ENCODE results near the gene STAG1. TPM values are rescaled to one million over a fixed set of nuclear protein-coding genes. Genes with fewer than 3 reads are reported as not detected.

The STAG1 gene
- total and polyA plus RNA-seq, 2 experiments from 2014 or later, result 9.0 to 21.9 TPM

GRCh38 chr3:136465296-136465695 lies 286.9 kb downstream of the STAG1 start (continued):
- no peak for TF ChIP-seq ZNF331 (CRISPR knock-in tag; IDR thresholded peaks at IDR 0.05; ENCODE audit: low read depth)
- TF ChIP-seq STAT1 (IDR thresholded peaks at IDR 0.05; ENCODE audit: unreplicated experiment), result no peak
- no peak for TF ChIP-seq ZNF114 (CRISPR knock-in tag; IDR thresholded peaks at IDR 0.05)
- TF ChIP-seq CREB1 (CRISPR knock-in tag; IDR thresholded peaks at IDR 0.05; ENCODE audit: low read depth), result no peak
- no peak for TF ChIP-seq NANOG (IDR thresholded peaks at IDR 0.05; ENCODE audit: borderline replicate concordance)

GRCh38 chr3:136464502-136464901 lies 287.7 kb downstream of the STAG1 start:
- Histone ChIP-seq H3K4me1 (ENCODE audit: insufficient read depth) (no peaks in the 10 kb centered on the region), H4K20me1 (replicated peaks; ENCODE audit: insufficient read depth) (no peaks in the 10 kb centered on the region), H2AFZ (no peak overlapping the region), H3K27ac (ENCODE audit: low read depth) (no peak overlapping the region), H3K36me3 (ENCODE audit: insufficient read depth) (no peaks in the 10 kb centered on the region; the same call in 1 of the 2 replicates), H3F3A (replicated peaks; ENCODE audit: low read depth) (no peaks in the 10 kb centered on the region), H3K4me3 (no peak overlapping the region), H3K4me2 (no peak overlapping the region), H3K79me2 (replicated peaks; ENCODE audit: insufficient read depth) (0 out of 2 replicates have a peak, but pooled peaks cover 2% of the 10 kb centered on the region), H3K27me3 (ENCODE audit: insufficient read depth) (no peaks in the 10 kb centered on the region), H3K9me2 (ENCODE audit: insufficient read depth) (no peaks in the 10 kb centered on the region)
- Mint-ChIP-seq H3K9me3 (no peaks in the 10 kb centered on the region), H3K4me3 (no peak overlapping the region), H3K4me1 (no peaks in the 10 kb centered on the region), H3K27me3 (ENCODE audit: insufficient read depth, low read depth, poor library complexity) (peaks cover 2% of the 10 kb centered on the region), H3K36me3 (ENCODE audit: low read depth) (peaks cover 23% of the 10 kb centered on the region; the same call in 2 of the 3 replicates), H3K27ac (no peak overlapping the region)
- no peak for DNase-seq (ENCODE audit: low spot score)
- TF ChIP-seq CTCF (conservative IDR thresholded peaks at IDR 0.05; ENCODE audit: low read depth in 2 of 2) (no peak), EZH2phosphoT487 (IDR thresholded peaks at IDR 0.05; ENCODE audit: unreplicated experiment) (no peak), REST (IDR thresholded peaks at IDR 0.05; ENCODE audit: unreplicated experiment) (no peak), NANOG (IDR thresholded peaks at IDR 0.05; ENCODE audit: borderline replicate concordance) (no peak), STAT1 (IDR thresholded peaks at IDR 0.05; ENCODE audit: unreplicated experiment) (no peak), CREB1 (CRISPR knock-in tag; IDR thresholded peaks at IDR 0.05; ENCODE audit: low read depth) (no peak), ETS1 (IDR thresholded peaks at IDR 0.05) (no peak), POLR2AphosphoS5 (IDR thresholded peaks at IDR 0.05; ENCODE audit: low read depth) (no peak), ZNF114 (CRISPR knock-in tag; IDR thresholded peaks at IDR 0.05) (no peak), EZH2 (IDR thresholded peaks at IDR 0.05; ENCODE audit: low read depth, unreplicated experiment) (no peak), JUNB (IDR thresholded peaks at IDR 0.05; ENCODE audit: unreplicated experiment) (no peak)
- no peak for ATAC-seq
